Skeletal muscle tissue (tissue), 4 donors: ENCODE measurements around the gene EIF4A2. TPM values are rescaled to one million over a fixed set of nuclear protein-coding genes. Genes with fewer than 3 reads are reported as not detected.

Source experiments
- H3K27ac ChIP-seq: one replicate; pipeline ENCODE4 v1.7.0; 2013; ENCODE audit warnings: mild to moderate bottlenecking, low read depth, low read length, inconsistent platforms
- H3K27me3 ChIP-seq, 3 donors: one replicate each; pipeline ENCODE4 v1.7.0; 2013; ENCODE audit warnings: low read length in 3 of 3; ENCODE audit not compliant: control insufficient read depth in 3 of 3, insufficient read depth in 3 of 3
- H3K36me3 ChIP-seq, 3 donors: one replicate each; pipeline ENCODE4 v1.7.0; 2013; ENCODE audit warnings: low read length in 3 of 3; ENCODE audit not compliant: control insufficient read depth in 3 of 3, insufficient read depth in 3 of 3
- H3K4me1 ChIP-seq, 3 donors: one replicate each; pipeline ENCODE4 v1.7.0; 2013; ENCODE audit warnings: low read length in 3 of 3, mild to moderate bottlenecking in 3 of 3; ENCODE audit not compliant: control insufficient read depth in 3 of 3, insufficient read depth in 3 of 3
- H3K4me3 ChIP-seq, 3 donors: one replicate each; pipeline ENCODE4 v1.7.0; 2013; ENCODE audit warnings: low read length in 3 of 3
- H3K9ac ChIP-seq, 3 donors: one replicate each; pipeline ENCODE4 v1.7.0; 2013; ENCODE audit warnings: low read length in 3 of 3, mild to moderate bottlenecking in 3 of 3, moderate library complexity in 2 of 3, low read depth in 1 of 3
- H3K9me3 ChIP-seq, 3 donors: one replicate each; pipeline ENCODE4 v1.7.0; 2013; ENCODE audit warnings: low read length in 3 of 3; ENCODE audit not compliant: control insufficient read depth in 3 of 3
- total RNA-seq: library from RNA; depleted of rRNA; stranded (reverse); fragments of >200 nt; gene quantifications from one replicate; pipeline ENCODE4 v1.2.3, GENCODE V29; 2014
- donor health status: Osteomylitis.

EIF4A2 gene
- total RNA-seq, 1 donor from 2014 or later, result 795 TPM

- Histone ChIP-seq H3K4me3 (no peak overlapping the region), H3K27ac (no peak overlapping the region), H3K36me3 (no peaks in the 10 kb centered on the region), H3K4me1 (no peaks in the 10 kb centered on the region), H3K9me3 (no peaks in the 10 kb centered on the region), H3K9ac (no peak overlapping the region), H3K27me3 (peaks cover 0 to 5% (median 0%) of the 10 kb centered on the region in 3 donors)
These were observed 24.0 kb upstream of the EIF4A2 start for GRCh38 chr3:186759231-186759930.

- Histone ChIP-seq H3K27me3 (peaks cover 0 to 5% (median 0%) of the 10 kb centered on the region in 3 donors), H3K4me1 (no peaks in the 10 kb centered on the region), H3K4me3 (no peak overlapping the region), H3K27ac (no peak overlapping the region), H3K9ac (no peak overlapping the region), H3K36me3 (no peaks in the 10 kb centered on the region), H3K9me3 (no peaks in the 10 kb centered on the region)
These were observed 23.1 kb upstream of the EIF4A2 start for GRCh38 chr3:186760141-186760833.

DNA sequence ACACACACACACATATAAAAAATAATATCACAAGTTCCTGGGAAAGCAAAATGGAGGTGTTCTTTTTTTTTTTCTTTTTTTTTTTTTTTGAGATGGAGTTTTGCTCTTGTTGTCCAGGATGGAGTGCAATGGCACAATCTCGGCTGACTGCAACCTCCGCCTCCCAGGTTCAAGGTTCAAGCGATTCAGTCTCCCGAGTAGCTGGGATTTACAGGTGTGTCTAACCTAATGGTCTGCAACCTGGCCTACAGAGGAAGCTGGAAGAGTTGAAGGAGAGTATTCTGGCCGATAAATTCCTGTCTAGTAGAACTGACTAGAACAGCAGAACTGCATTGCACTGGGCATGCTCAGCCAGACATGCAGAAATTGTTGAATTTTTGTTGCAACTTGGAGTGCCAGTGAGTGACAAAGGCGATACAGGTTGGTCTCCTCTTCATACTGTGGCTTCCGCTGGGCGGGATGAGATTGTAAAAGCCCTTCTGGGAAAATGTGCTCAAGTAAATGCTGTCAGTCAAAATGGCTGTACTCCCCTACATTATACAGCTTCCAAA is 22.4 kb upstream of the EIF4A2 start:
- Histone ChIP-seq H3K9me3 (no peaks in the 10 kb centered on the region), H3K27me3 (peaks cover 0 to 5% (median 0%) of the 10 kb centered on the region in 3 donors), H3K27ac (no peak overlapping the region), H3K4me3 (no peak overlapping the region), H3K4me1 (no peaks in the 10 kb centered on the region), H3K9ac (no peak overlapping the region), H3K36me3 (no peaks in the 10 kb centered on the region)

DNA sequence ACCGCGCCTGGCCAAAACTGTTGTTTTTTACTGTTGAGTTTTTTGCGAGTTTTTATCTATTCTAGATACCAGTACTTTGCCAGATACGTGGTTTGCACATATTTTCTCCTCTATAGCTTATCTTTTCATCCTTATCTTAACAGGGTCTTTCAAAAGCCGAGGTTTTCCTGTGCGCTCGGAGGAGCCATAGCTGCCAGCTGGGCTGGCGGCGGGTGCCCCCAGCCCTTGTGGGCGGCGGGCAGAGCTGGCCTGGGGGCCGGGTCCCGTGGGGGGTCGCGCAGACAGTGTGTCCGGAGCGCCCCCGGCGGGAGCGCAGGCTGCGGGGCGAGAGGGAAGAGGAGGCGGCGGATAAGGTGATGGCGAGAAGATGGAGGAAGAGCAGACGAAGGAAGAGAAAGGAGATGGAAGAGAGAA is 11.1 kb upstream of the EIF4A2 start:
- Histone ChIP-seq H3K9ac (peak overlapping the region; percentile 53 to 74 (median 66)), H3K9me3 (no peaks in the 10 kb centered on the region), H3K36me3 (no peaks in the 10 kb centered on the region), H3K4me3 (peak overlapping the region; percentile 59 to 80 (median 71)), H3K4me1 (peaks cover 5 to 10% (median 9%) of the 10 kb centered on the region in 3 donors), H3K27me3 (peaks cover 0 to 20% (median 0%) of the 10 kb centered on the region in 3 donors), H3K27ac (no peak overlapping the region)

DNA sequence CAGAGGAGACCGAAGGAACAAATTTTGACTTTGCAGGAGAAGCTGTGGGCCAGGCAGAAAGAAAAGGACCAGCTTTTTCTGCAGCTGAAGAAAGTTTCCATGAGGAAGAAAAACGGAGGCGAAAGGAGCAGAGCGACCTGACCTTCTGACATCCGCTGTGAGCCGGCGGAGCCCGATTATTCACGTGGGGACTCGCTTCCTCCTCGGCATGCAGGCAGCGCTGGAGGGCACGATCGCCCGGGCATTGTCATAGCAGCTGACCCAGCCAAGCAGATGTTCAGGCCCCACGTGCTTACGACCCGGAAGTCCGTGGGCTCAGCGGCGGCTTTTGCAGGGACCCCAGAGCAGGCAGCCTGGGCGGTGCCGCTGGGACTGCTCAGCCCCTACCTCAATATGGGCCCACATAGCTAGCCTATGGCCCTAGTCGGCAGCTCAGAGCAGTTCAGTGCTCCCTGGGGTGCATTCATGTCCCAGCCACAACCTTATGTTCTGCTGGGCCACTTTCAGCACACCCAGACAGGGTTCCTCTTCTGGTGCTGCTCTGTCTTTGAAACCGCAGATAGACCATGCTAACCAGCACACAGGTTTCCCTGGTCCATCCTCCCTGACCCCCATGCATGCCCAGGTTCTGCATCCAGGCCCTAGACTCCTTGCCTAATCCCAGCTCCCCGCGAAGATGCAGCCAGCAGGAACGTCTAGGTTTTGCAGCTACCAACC is 10.5 kb upstream of the EIF4A2 start:
- Histone ChIP-seq H3K36me3 (no peaks in the 10 kb centered on the region), H3K9ac (peak overlapping the region; percentile 53 to 74 (median 66)), H3K4me3 (peak overlapping the region; percentile 59 to 80 (median 71)), H3K4me1 (peaks cover 5 to 10% (median 9%) of the 10 kb centered on the region in 3 donors), H3K27ac (no peak overlapping the region), H3K27me3 (peaks cover 0 to 20% (median 0%) of the 10 kb centered on the region in 3 donors), H3K9me3 (no peaks in the 10 kb centered on the region)

GRCh38 chr3:186775999-186776398 is 7.4 kb upstream of the EIF4A2 start:
- Histone ChIP-seq H3K9ac (no peak overlapping the region), H3K4me1 (peaks cover 5 to 10% (median 9%) of the 10 kb centered on the region in 3 donors), H3K9me3 (no peaks in the 10 kb centered on the region)

GRCh38 chr3:186779204-186779603 is 4.2 kb upstream of the EIF4A2 start:
- no peak overlapping the region for H3K27ac ChIP-seq
- H3K4me3 ChIP-seq, result no peak overlapping the region

More at GRCh38 chr3:186775999-186776398, 7.4 kb upstream of the EIF4A2 start:
- no peak overlapping the region for H3K27ac ChIP-seq
- H3K4me3 ChIP-seq, result no peak overlapping the region
- no peaks in the 10 kb centered on the region for H3K36me3 ChIP-seq
- peaks cover 0 to 20% (median 0%) of the 10 kb centered on the region in 3 donors for H3K27me3 ChIP-seq

GRCh38 chr3:186782542-186783057 is 777 bp upstream of the EIF4A2 start:
- H3K36me3 ChIP-seq, result peaks cover 29 to 37% (median 36%) of the 10 kb centered on the region in 3 donors
- peak overlapping the region; percentile 91 to 100 (median 100) for H3K4me3 ChIP-seq
- no peaks in the 10 kb centered on the region for H3K9me3 ChIP-seq
- no peaks in the 10 kb centered on the region for H3K27me3 ChIP-seq
- peaks cover 27 to 36% (median 30%) of the 10 kb centered on the region in 3 donors for H3K4me1 ChIP-seq
- peak overlapping the region; percentile 98 to 100 (median 99) for H3K9ac ChIP-seq
- peak overlapping the region; percentile 100 for H3K27ac ChIP-seq

More at GRCh38 chr3:186779204-186779603, 4.2 kb upstream of the EIF4A2 start:
- Histone ChIP-seq H3K4me1 (peaks cover 0 to 2% (median 0%) of the 10 kb centered on the region in 3 donors), H3K27me3 (peaks cover 0 to 4% (median 0%) of the 10 kb centered on the region in 3 donors), H3K9ac (no peak overlapping the region), H3K36me3 (peaks cover 0 to 5% (median 2%) of the 10 kb centered on the region in 3 donors), H3K9me3 (no peaks in the 10 kb centered on the region)

- peaks cover 42 to 50% (median 49%) of the 10 kb centered on the region in 3 donors for H3K36me3 ChIP-seq
- H3K4me1 ChIP-seq, result peaks cover 31 to 42% (median 32%) of the 10 kb centered on the region in 3 donors
- H3K9ac ChIP-seq, result peak overlapping the region; percentile 98 to 100 (median 99)
These were observed 546 bp downstream of the EIF4A2 start for GRCh38 chr3:186783731-186784515.

More at GRCh38 chr3:186783731-186784515, 546 bp downstream of the EIF4A2 start:
- Histone ChIP-seq H3K9me3 (no peaks in the 10 kb centered on the region), H3K4me3 (peak overlapping the region; percentile 91 to 100 (median 100)), H3K27me3 (no peaks in the 10 kb centered on the region), H3K27ac (peak overlapping the region; percentile 100)
